Measurements from ENCODE around the gene ZNF3.

Gene ZNF3

DNA sequence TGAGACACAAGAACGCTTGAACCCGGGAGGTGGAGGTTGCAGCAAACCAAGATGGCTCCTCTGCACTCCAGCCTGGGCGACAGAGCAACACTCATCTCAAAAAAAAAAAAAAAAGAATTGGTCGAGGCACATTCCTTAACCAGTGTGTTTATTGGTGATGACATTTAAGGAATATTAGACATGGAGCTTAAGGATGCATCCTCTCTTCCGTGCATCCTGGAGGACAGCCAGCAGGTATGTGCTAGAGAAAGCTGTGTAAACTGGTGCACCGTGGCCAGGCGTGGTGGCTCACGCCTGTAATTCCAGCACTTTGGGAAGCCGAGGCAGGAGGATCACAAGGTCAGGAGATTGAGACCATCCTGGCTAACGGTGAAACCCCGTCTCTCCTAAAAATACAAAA, 54.3 kb downstream of the ZNF3 start (continued):
- TF ChIP-seq ZNF398 (tag by site-specific recombination; IDR thresholded peaks at IDR 0.05) (no peak), TRIM28 (IDR thresholded peaks at IDR 0.05; ENCODE audit: borderline replicate concordance, low read length) (no peak), KLF8 (tag by site-specific recombination; IDR thresholded peaks at IDR 0.05) (no peak), ZBTB20 (tag by site-specific recombination; IDR thresholded peaks at IDR 0.05) (no peak), SCRT2 (tag by site-specific recombination; IDR thresholded peaks at IDR 0.05) (no peak), YY2 (tag by site-specific recombination; IDR thresholded peaks at IDR 0.05) (no peak), ZNF24 (tag by site-specific recombination; IDR thresholded peaks at IDR 0.05) (no peak), KLF16 (tag by site-specific recombination; IDR thresholded peaks at IDR 0.05) (no peak)

DNA sequence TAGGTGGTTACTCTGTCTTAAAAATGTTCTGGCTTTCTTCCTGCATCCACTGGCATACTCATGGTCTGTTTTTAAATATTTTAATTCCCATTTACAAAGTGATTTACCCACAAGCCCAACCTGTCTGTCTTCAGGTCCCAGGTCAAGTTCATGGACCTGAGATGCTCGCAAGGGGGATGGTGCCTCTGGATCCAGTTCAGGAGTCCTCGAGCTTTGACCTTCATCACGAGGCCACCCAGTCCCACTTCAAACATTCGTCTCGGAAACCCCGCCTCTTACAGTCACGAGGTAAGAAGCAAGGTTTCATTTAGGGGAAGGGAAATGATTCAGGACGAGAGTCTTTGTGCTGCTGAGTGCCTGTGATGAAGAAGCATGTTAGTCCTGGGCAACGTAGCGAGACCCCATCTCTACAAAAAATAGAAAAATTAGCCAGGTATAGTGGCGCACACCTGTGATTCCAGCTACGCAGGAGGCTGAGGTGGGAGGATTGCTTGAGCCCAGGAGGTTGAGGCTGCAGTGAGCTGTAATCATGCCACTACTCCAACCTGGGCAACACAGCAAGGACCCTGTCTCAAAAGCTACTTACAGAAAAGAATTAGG, 57.4 kb downstream of the ZNF3 start:
- no peak overlapping the region for H3K27ac ChIP-seq (ENCODE audit: extremely low read depth, low read depth, low read length)
- no peaks in the 10 kb centered on the region for H3K9me3 ChIP-seq (ENCODE audit: control insufficient read depth, insufficient read depth, low read depth, low read length)
- no peak for TF ChIP-seq ZNF596 (tag by site-specific recombination; IDR thresholded peaks at IDR 0.05)
- TF ChIP-seq ZNF366 (tag by site-specific recombination; conservative IDR thresholded peaks at IDR 0.05) = no peak
- no peak for TF ChIP-seq YY1 (tag by site-specific recombination; IDR thresholded peaks at IDR 0.05)
- TF ChIP-seq ZNF837 (tag by site-specific recombination; IDR thresholded peaks at IDR 0.05) = no peak
- TF ChIP-seq ZNF549 (tag by site-specific recombination; IDR thresholded peaks at IDR 0.05) = no peak
- no peak for TF ChIP-seq ZNF571 (tag by site-specific recombination; IDR thresholded peaks at IDR 0.05)
- peak; percentile 67; the same call in 1 of the 2 replicates for TF ChIP-seq ZNF121 (tag by site-specific recombination; IDR thresholded peaks at IDR 0.05)
- H3K4me3 ChIP-seq (ENCODE audit: low read depth, low read length) = no peak overlapping the region
- H3K36me3 ChIP-seq (ENCODE audit: control insufficient read depth in 2 of 2, insufficient read depth in 1 of 2, low read length in 2 of 2) = peaks cover 53 to 54% of the 10 kb centered on the region in 2 experiments
- ChIA-PET CTCF (interaction anchor here (0.6 kb wide), 1 partner anchor 545 kb away, joined by 3 read pairs; no protein-coding TSS in a partner anchor), POLR2A (interaction anchor here (0.7 kb wide), 1 partner anchor 345 kb away, joined by 3 read pairs; no protein-coding TSS in a partner anchor)
- H3K4me1 ChIP-seq (ENCODE audit: control insufficient read depth, insufficient read depth, low read length) = no peaks in the 10 kb centered on the region

- no peak overlapping the region for H3K27ac ChIP-seq (ENCODE audit: extremely low read depth, low read depth, low read length)
- ChIA-PET POLR2A (no interaction called here), CTCF (no interaction called here)
- TF ChIP-seq KLF7 (tag by site-specific recombination; IDR thresholded peaks at IDR 0.05; ENCODE audit: borderline replicate concordance) = no peak
- TF ChIP-seq, protein P1, sequence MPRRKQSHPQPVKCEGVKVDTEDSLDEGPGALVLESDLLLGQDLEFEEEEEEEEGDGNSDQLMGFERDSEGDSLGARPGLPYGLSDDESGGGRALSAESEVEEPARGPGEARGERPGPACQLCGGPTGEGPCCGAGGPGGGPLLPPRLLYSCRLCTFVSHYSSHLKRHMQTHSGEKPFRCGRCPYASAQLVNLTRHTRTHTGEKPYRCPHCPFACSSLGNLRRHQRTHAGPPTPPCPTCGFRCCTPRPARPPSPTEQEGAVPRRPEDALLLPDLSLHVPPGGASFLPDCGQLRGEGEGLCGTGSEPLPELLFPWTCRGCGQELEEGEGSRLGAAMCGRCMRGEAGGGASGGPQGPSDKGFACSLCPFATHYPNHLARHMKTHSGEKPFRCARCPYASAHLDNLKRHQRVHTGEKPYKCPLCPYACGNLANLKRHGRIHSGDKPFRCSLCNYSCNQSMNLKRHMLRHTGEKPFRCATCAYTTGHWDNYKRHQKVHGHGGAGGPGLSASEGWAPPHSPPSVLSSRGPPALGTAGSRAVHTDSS (tag by site-specific recombination; IDR thresholded peaks at IDR 0.05) = peak; percentile 36; the same call in 1 of the 2 replicates
- no peak for TF ChIP-seq ZNF362 (tag by site-specific recombination; IDR thresholded peaks at IDR 0.05)
- TF ChIP-seq ZNF830 (tag by site-specific recombination; IDR thresholded peaks at IDR 0.05; ENCODE audit: low read depth) = no peak
- TF ChIP-seq YY1 (tag by site-specific recombination; IDR thresholded peaks at IDR 0.05) = no peak
- no peak overlapping the region for H3K4me3 ChIP-seq (ENCODE audit: low read depth, low read length)
- H3K36me3 ChIP-seq (ENCODE audit: control insufficient read depth in 2 of 2, insufficient read depth in 1 of 2, low read length in 2 of 2) = peaks cover 54 to 57% of the 10 kb centered on the region in 2 experiments
- no peaks in the 10 kb centered on the region for H3K9me3 ChIP-seq (ENCODE audit: control insufficient read depth, insufficient read depth, low read depth, low read length)
- H3K4me1 ChIP-seq (ENCODE audit: control insufficient read depth, insufficient read depth, low read length) = no peaks in the 10 kb centered on the region
Measured at GRCh38 chr7:100023526-100023925, 58.0 kb downstream of the ZNF3 start.

All from HEK293 (cell line).